Measurements from ENCODE around the gene RFX1.

DNA sequence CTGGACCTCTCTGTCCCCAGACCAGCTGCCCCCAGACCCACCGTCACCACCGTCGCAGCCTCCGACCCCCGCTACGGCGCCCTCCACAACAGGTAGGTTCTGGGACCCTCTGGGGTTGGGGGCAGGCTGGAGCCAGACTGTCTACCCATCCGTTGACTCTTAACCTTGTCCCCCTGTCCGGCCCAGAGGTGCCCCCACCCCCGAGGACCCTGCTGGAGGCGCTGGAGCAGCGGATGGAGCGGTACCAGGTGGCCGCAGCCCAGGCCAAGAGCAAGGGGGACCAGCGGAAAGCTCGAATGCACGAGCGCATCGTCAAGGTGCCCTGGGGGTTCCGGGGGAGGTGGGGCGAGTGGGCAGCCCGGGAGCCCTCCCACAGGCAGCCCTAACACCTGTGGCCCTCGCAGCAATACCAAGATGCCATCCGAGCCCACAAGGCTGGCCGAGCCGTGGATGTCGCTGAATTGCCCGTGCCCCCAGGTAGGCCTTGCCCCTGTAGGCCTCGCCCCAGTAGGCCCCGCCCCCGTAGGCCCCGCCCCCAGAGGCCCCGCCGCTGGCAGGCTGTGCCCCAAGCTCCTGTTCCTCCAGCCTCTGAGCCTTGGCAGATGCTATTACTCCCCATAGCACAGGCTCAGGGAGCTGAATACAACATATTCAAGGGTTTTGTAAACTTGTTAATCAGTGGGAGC is 87.3 kb downstream of the RFX1 start:
- no peak for TF ChIP-seq POLR2A (IDR thresholded peaks at IDR 0.05)
- no peak for TF ChIP-seq POLR2AphosphoS5 (IDR thresholded peaks at IDR 0.05)
